Activated B cell treated with CpG ODN at 0.5 μM for 24 hours (primary cell): Measurements from ENCODE around the gene TGM1. TPM values are rescaled to one million over a fixed set of nuclear protein-coding genes. Genes with fewer than 3 reads are reported as not detected.
"Not testable (repeated sequence)": the region's sequence is repeated elsewhere in the genome, so short reads cannot be mapped to it uniquely, and the experiment has no call there.

ENCODE experiments used
- ATAC-seq: fragments of 200-7000 bp; cut with Tn5 transposase; one replicate; pipeline ENCODE4 v1.10.0; 2021; ENCODE audit warnings: low read depth, mild to moderate bottlenecking, moderate library complexity
- CTCF ChIA-PET: fragments of 350-600 bp; sonication (Branson Sonifier 250); formaldehyde crosslinking; loops from one replicate; lab custom pipeline; 2021; ENCODE audit warnings: antibody characterized with exemption; lab: Charles Lee
- POLR2A ChIA-PET: fragments of 350-600 bp; sonication (Branson Sonifier 250); formaldehyde crosslinking; loops from one replicate; lab custom pipeline; 2021; ENCODE audit warnings: antibody characterized with exemption; lab: Charles Lee
- DNase-seq: peaks from one replicate; pipeline ENCODE4 v3.0.0; 2022
- H3K27ac Mint-ChIP-seq: one replicate; pipeline ENCODE4 v1.8.0; 2020; ENCODE audit warnings: mixed read lengths
- H3K27me3 Mint-ChIP-seq: one replicate; pipeline ENCODE4 v1.8.0; 2021; ENCODE audit warnings: mixed read lengths
- H3K36me3 Mint-ChIP-seq: one replicate; pipeline ENCODE4 v1.8.0; 2021; ENCODE audit warnings: low read depth, mixed read lengths
- H3K4me1 Mint-ChIP-seq: one replicate; pipeline ENCODE4 v1.8.0; 2021; ENCODE audit warnings: mixed read lengths
- H3K4me3 Mint-ChIP-seq: one replicate; pipeline ENCODE4 v1.8.0; 2020; ENCODE audit warnings: mild to moderate bottlenecking, mixed read lengths
- H3K9me3 Mint-ChIP-seq: one replicate; pipeline ENCODE4 v1.8.0; 2020; ENCODE audit warnings: mixed read lengths
- CTCF ChIP-seq: fragments of 200-600 bp; IDR thresholded peaks from one replicate; pipeline ENCODE4 v1.8.0; 2022; ENCODE audit warnings: antibody characterized with exemption, mild to moderate bottlenecking
- intact Hi-C: fragments of 100-400 bp; cut with micrococcal nuclease; formaldehyde crosslinking; loops from one replicate; pipeline ENCODE4 v1.15.1; 2024
- total RNA-seq: library from RNA; stranded (reverse); gene quantifications from 2 replicates; pipeline ENCODE4 v1.2.3, GENCODE V29; 2022

Gene TGM1
- total RNA-seq, 1 donor from 2014 or later, result 6.5 TPM

- H3K4me1 Mint-ChIP-seq, result peaks cover 26% of the 10 kb centered on the region
- H3K27me3 Mint-ChIP-seq, result no peaks in the 10 kb centered on the region
- intact Hi-C loops, result no loop called here
- H3K27ac Mint-ChIP-seq, result no peak overlapping the region
- no peak for TF ChIP-seq CTCF
- POLR2A ChIA-PET, result interaction anchor here (0.7 to 1.4 kb wide), 5 partner anchors 8 to 119 kb away, joined by 3 to 5 read pairs (median 4); partner anchors contain the start of genes CHMP4A, MDP1 and PSME1
- CTCF ChIA-PET, result no interaction called here
- H3K9me3 Mint-ChIP-seq, result peaks cover 6% of the 10 kb centered on the region
- DNase-seq (no peak), ATAC-seq (no peak)
- H3K4me3 Mint-ChIP-seq, result no peak overlapping the region
- H3K36me3 Mint-ChIP-seq, result peaks cover 70% of the 10 kb centered on the region
Observed at GRCh38 chr14:24204163-24205146, 58.5 kb downstream of the TGM1 start.

DNA sequence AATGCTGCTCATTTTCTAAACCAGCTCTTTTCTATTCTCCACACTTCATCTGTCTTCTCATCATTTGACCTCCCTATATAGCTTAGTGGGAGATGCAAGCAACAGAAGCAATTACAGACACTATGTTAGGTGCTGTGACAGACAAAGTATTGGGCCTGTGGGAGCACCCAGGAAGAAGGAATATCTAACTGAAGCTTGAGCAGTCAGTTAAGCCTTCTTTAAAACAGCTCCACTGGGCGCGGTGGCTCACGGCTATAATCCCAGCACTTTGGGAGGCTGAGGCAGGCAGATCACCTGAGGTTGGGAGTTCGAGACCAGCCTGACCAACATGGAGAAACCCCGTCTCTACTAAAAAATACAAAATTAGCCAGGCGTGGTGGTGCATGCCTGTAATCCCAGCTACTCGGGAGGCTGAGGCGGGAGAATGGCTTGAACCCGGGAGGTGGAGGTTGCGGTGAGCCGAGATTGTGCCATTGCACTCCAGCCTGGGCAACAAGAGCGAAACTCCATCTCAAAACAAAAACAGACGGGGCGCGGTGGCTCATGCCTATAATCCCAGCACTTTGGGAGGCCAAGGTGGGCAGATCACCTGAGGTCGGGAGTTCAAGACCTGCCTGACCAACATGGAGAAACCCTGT lies 59.6 kb downstream of the TGM1 start:
- intact Hi-C loops, H3K9me3 Mint-ChIP-seq: not testable (repeated sequence)
- CTCF ChIA-PET, result interaction anchor here (0.6 to 1.4 kb wide), 2 partner anchors 13 to 1391 kb away, joined by 4 to 5 read pairs; partner anchors contain the start of gene MDP1

DNA sequence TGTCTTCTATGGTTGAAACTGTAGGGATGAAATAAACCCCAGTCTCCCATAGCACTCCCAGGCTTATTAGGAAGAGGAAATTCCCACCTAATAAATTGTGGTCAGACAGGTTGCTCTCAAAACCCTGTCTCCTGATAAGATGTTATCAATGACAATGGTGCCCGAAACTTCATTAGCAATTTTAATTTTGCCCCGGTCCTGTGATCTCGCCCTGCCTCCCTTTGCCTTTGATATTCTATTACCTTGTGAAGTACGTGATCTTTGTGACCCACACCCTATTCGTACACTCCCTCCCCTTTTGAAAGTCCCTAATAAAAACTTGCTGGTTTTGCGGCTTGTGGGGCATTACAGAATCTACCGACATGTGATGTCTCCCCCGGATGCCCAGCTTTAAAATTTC lies 60.4 kb downstream of the TGM1 start:
- intact Hi-C loops, H3K27ac Mint-ChIP-seq, DNase-seq, H3K9me3 Mint-ChIP-seq, ATAC-seq, H3K4me3 Mint-ChIP-seq, H3K27me3 Mint-ChIP-seq: not testable (repeated sequence)
- Mint-ChIP-seq H3K4me1 (peaks cover 32% of the 10 kb centered on the region), H3K36me3 (peaks cover 65% of the 10 kb centered on the region)
- ChIA-PET CTCF (interaction anchor here (1.4 kb wide), 1 partner anchor 13 kb away, joined by 5 read pairs; the partner anchor contains the start of gene MDP1), POLR2A (interaction anchor here (1.2 to 1.4 kb wide), 4 partner anchors 10 to 56 kb away, joined by 3 to 4 read pairs (median 4); partner anchors contain the start of genes CHMP4A and PSME2)

More for the DNA sequence above, 59.6 kb downstream of the TGM1 start:
- H3K4me1 Mint-ChIP-seq, result peaks cover 35% of the 10 kb centered on the region
- DNase-seq, H3K4me3 Mint-ChIP-seq, ATAC-seq, H3K27ac Mint-ChIP-seq, H3K27me3 Mint-ChIP-seq: not testable (repeated sequence)
- POLR2A ChIA-PET, result interaction anchor here (0.7 to 1.4 kb wide), 6 partner anchors 9 to 66 kb away, joined by 3 to 4 read pairs (median 4); partner anchors contain the start of genes CHMP4A and PSME2
- H3K36me3 Mint-ChIP-seq, result peaks cover 73% of the 10 kb centered on the region

Other genes with a start within 250 kb of the TGM1 start
- 3.5 and 3.9 TPM in 2 replicates for gene CARMIL3, start 211.2 kb downstream of the TGM1 start, total RNA-seq
- gene CPNE6, start 191.6 kb downstream of the TGM1 start, total RNA-seq, result 0.09 TPM in 1 of 2 replicates, not detected in the other
- gene PCK2, start 168.9 kb downstream of the TGM1 start, total RNA-seq, result 82.1 and 102 TPM in 2 replicates
- gene DCAF11, start 148.4 kb downstream of the TGM1 start, total RNA-seq, result 84.3 and 86.5 TPM in 2 replicates
- gene NRL, start 148.2 kb downstream of the TGM1 start, total RNA-seq, result 5.4 and 5.5 TPM in 2 replicates
- 2.3 and 2.4 TPM in 2 replicates for gene FITM1, start 132.5 kb downstream of the TGM1 start, total RNA-seq
- 406 and 449 TPM in 2 replicates for gene PSME1, start 127.0 kb downstream of the TGM1 start, total RNA-seq
- 22.5 and 22.6 TPM in 2 replicates for gene EMC9, start 121.6 kb downstream of the TGM1 start, total RNA-seq
- gene PSME2, start 116.6 kb downstream of the TGM1 start, total RNA-seq, result 285 and 312 TPM in 2 replicates
- 87.4 and 99.8 TPM in 2 replicates for gene RNF31, start 115.7 kb downstream of the TGM1 start, total RNA-seq
- 221 and 229 TPM in 2 replicates for gene IRF9, start 101.9 kb downstream of the TGM1 start, total RNA-seq
- 27.0 and 35.3 TPM in 2 replicates for gene REC8, start 91.1 kb downstream of the TGM1 start, total RNA-seq
- gene IPO4, start 74.4 kb downstream of the TGM1 start, total RNA-seq, result 76.4 and 80.3 TPM in 2 replicates
- gene TM9SF1, start 67.7 kb downstream of the TGM1 start, total RNA-seq, result 24.5 and 26.3 TPM in 2 replicates
- 0.66 and 0.98 TPM in 2 replicates for gene TSSK4, start 57.5 kb downstream of the TGM1 start, total RNA-seq
- 88.5 and 117 TPM in 2 replicates for gene CHMP4A, start 49.7 kb downstream of the TGM1 start, total RNA-seq
- 12.7 and 16.3 TPM in 2 replicates for gene MDP1, start 47.1 kb downstream of the TGM1 start, total RNA-seq
- 129 and 149 TPM in 2 replicates for gene NEDD8, start 30.8 kb downstream of the TGM1 start, total RNA-seq
- gene GMPR2, start 30.2 kb downstream of the TGM1 start, total RNA-seq, result 43.8 and 50.2 TPM in 2 replicates
- gene TINF2, start 20.6 kb downstream of the TGM1 start, total RNA-seq, result 197 and 205 TPM in 2 replicates
- gene RABGGTA, start 8.4 kb upstream of the TGM1 start, total RNA-seq, result 53.6 and 70.5 TPM in 2 replicates
- 32.5 and 33.9 TPM in 2 replicates for gene DHRS1, start 36.6 kb upstream of the TGM1 start, total RNA-seq
- 30.5 and 36.4 TPM in 2 replicates for gene NOP9, start 36.7 kb upstream of the TGM1 start, total RNA-seq
- 9.2 and 9.4 TPM in 2 replicates for gene CIDEB, start 44.8 kb upstream of the TGM1 start, total RNA-seq
- 7.7 and 9.1 TPM in 2 replicates for gene LTB4R2, start 47.0 kb upstream of the TGM1 start, total RNA-seq
- 8.2 and 8.6 TPM in 2 replicates for gene LTB4R, start 48.3 kb upstream of the TGM1 start, total RNA-seq
- 2.3 and 2.4 TPM in 2 replicates for gene ADCY4, start 71.9 kb upstream of the TGM1 start, total RNA-seq
- gene RIPK3, start 76.8 kb upstream of the TGM1 start, total RNA-seq, result 38.9 and 39.2 TPM in 2 replicates
- 9.4 and 11.2 TPM in 2 replicates for gene NFATC4, start 105.0 kb upstream of the TGM1 start, total RNA-seq
- 0.02 and 0.04 TPM in 2 replicates for gene NYNRIN, start 135.8 kb upstream of the TGM1 start, total RNA-seq
- gene CBLN3, start 166.5 kb upstream of the TGM1 start, total RNA-seq, result 56.0 and 61.1 TPM in 2 replicates
- 121 and 130 TPM in 2 replicates for gene KHNYN, start 166.8 kb upstream of the TGM1 start, total RNA-seq
- gene SDR39U1, start 179.6 kb upstream of the TGM1 start, total RNA-seq, result 70.6 and 80.0 TPM in 2 replicates
- not detected in 2 replicates for gene CMA1, start 245.1 kb upstream of the TGM1 start, total RNA-seq